Amniotic epithelial cell (primary cell): ENCODE measurements around the gene USP13.

ENCODE experiments used
- DNase-seq: peaks from one replicate; pipeline ENCODE4 v3.0.0-alpha.2; 2010; ENCODE audit warnings: low read depth

Gene USP13

DNA sequence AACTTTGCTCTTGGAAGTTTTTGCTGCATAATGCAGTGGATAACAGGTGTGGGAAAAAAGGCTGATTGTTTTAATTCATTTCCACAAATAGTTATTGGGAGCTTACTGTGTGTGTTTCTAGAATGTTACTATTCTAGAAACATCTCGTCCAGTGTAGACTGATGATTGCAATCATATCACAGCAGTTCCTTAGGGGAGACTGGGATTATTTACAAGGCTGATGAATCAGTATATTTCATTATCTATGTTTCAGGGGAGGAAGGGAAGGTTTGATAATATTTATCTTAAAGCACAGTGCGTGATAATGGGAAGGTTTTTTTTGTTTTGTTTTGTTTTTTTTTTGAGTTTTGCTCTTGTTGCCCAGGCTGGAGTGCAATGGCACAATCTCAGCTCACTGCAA lies 2.4 kb downstream of the USP13 start:
- DNase-seq: peak; percentile 56

DNA sequence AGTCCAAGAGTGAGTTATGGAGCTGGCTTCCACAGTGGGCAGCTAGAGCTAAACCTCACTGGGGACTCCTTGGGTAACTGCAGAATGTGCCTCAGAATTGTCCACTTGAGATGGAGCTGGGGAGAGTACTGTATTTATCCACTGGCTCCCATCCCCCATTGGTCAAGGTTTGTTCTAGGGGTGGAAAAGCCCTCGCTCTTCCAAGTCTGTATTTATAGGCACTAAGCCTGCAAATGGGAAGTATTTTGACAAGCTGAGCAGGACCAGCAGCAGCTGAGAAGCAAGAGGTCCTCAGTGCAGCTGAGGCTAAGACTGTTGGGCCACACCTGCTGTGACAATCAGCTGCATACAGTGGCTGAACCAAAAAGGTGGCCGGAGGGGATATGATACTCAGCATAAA lies 5.8 kb downstream of the USP13 start:
- DNase-seq: no peak

DNA sequence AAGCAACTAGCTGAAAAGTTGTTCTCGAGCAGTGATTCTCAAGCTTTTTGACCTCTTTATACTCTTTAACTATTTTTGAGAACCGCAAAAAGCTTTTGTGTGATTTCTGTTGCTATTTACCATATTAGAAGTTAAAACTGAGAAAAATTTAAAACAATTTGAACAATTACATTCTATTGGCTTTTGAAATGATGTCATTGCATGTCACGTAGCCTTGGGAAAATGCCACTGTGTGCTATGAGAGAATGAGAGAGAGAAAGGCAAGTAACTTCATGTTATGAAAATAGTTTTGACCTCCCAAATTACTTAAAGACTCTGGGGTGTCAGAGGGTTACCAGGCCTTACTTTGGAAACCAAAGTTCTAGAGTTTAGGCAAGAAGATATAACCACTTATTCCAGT lies 8.0 kb downstream of the USP13 start:
- DNase-seq: no peak

DNA sequence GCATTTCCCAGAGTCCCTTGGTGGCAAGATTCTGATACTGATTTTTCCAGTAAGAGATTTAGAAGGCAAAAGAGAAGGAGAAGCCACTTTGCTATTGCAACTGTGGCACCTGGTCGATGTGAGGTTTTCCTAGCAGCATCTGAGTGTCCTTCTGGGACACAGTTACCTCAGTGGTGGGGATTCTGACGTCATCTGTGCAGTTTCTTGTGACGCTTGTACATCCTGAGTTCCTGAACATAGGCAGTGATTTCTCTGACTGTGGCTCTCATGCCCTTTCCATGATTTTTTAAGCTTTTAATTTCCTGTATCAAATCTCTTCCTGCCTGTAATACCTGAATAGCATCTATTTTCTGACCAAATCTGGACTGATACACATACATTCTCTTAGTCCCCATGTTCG lies 8.9 kb downstream of the USP13 start:
- DNase-seq: no peak

DNA sequence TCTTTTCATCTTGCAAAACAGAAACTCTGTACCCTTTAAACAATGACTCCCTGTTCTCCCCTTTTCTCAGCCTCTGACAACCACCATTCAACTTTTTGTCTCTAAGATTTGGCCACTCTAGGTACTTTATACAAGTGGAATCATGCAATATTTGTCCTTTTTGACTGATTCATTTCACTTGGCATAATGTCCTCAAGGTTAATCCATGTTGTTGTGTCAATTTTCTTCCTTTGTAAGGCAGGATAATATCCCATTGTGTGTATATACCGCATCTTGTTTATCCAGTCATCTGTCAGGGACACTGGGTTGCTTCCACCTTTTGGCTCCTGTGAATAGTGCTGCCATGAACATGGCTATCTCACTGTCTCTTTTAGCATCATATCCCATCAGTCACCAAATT lies 10.3 kb downstream of the USP13 start:
- DNase-seq: no peak

DNA sequence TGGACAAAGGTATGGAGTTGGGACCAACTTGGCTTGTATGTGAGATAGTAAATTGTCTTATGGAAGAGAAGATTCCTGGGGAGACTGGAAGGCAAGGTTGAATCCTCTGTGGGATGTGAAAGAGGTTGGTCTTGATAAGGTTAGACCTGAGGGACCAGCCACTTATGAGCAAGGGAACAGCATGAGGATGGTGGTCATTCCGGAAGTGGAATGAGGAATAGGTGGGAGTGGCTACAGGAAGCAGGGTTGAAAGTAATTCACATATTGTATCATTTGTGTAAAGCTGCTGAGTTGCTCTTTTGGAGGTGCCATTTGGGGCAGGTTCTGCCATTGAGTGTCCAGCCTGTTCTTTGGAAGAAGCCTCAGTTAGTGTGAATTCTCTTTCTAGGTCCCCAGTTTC lies 13.2 kb downstream of the USP13 start:
- no peak for DNase-seq

DNA sequence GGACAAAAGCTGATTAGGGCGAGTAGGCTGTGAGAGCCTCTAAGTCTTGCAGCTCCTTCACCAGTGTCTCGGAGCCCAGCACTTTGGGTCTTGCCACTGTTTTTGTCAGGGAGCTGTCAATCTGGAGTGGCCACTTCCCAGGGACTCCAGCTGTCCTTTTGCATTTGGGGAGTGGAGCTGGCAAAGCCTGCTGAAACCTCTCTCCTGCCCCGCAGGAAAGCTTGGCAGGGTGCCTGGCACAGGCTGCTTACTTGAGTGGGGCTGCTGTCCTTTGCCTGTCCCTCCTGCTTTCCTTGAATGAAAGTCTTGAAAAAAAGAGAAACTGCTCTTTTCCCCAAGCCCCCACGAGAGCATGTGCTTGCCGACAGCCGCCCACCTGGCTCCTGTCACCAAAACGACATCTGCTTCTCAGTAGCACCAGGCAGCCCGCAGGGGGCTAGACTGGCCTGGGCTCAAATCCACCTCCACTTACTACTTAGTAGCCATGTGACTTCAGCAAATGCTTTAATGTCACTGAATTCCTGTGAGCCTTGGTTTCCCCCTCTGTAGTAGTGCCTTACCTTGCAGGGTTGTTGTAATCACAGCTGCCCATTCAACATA lies 13.7 kb downstream of the USP13 start:
- no peak for DNase-seq

DNA sequence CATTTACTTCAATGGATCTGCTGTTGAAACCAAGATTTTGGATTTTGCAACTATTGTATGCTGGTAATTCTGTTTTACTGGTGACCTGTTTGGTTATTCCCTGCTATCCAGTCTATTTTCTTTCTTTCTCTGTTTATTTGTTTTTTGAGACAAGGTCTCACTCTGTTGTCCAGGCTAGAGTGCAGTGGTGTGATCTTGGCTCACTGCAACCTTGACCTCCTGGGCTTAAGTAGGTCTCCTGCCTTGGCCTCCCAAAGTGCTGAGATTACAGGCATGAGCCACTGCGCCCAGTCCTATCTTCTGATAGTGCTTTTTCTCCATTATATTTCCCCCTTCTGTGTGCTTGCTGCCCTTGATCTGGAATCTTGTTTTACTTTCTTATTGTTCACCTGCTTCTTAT lies 15.6 kb downstream of the USP13 start:
- DNase-seq: no peak

DNA sequence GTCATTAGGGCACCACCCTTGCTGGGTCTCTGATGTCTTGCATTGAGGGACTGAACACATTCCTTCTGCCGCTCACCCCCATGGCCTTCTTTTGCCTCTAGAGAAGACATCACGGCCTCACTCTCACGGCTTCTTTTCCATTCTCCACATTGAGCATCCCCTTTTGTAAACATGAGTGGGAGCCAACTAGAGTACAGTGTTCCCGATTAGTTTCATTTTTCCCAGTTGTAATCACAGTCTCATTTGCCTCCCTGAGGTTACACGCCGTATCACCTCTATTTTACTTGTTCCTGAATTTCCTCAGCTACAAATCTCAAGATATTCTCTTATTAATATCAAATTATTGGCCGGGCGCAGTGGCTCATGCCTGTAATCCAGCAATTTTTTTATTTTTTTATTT lies 17.5 kb downstream of the USP13 start:
- no peak for DNase-seq

DNA sequence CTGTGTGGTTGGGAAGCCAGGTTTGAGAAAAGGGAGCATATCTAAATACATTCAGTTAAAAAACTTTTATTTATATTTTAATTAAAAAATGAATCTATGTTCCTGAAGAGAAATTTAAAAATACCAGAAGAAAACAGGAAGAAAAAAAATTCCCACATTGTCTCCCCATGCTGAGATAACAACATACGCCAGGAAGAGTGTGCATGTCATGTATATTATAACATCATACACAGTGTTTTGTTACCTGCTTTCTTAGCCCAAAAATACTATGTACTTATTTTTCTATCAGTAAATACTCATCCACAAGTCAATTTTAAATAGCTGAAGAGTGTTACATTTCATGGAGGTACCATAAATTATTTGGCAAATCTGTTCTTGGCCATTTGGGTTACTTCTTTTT lies 18.5 kb downstream of the USP13 start:
- no peak for DNase-seq

DNA sequence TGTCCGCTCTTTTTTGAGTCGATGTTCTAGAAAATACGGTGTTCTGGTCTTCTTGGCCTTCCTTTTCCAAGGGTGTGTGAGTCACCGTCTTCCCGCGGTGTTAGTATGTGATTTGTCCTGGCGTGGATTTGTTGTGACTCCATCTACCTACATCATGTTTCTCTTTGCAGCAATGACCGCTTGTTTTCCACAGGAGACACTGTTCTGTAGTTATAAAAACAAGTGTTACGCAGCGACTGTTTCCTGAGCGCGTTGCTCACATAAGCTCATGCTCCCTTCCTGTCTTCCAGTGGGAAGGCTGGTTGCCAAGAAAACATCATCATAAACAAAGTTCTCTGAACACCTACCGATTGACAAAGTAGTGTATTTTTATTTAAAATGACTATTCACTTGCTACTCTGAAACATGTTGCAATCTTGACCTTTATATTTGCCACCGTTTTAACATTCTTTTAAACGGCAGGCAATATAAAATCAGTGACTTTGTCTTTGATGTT lies 19.0 kb downstream of the USP13 start:
- DNase-seq: peak; percentile 86

DNA sequence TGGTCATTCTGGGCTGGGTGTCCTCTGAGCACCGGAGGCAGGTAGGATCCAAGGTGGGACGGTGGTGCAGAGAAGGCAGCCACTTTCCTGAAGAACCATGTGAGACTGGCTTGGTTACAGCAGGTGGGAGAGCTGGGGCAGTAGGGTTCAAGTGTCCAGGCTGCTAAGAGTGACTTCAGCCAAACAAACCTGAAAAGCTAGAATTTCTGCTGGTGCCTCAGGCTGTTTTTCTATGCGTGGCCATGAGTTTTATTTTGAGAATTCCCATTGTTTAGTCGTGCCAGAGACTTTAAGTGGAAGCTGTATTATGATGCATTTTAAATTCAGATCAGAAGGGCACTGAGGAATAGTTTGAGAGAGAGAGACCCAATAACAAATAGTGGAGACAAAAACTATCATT lies 20.1 kb downstream of the USP13 start:
- no peak for DNase-seq

DNA sequence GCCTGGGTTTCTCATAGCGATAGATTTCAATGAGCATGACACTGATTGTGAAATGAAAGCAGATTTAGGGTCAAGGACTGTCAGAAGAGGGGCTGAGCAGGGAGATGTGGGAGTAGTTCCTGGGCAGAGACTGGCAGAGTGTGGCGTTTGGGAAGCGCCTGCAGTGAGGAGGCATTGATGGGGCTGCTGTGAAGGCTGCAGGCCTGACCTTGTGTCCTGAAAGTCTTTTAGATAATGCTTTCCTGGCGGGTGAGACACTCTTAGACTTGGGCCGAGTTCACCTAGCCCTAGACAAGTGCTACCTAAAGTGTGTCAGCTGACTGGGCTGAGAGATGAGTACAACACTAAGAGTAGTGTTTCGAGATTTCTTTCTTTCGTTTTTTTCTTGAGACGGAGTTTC lies 20.7 kb downstream of the USP13 start:
- no peak for DNase-seq

DNA sequence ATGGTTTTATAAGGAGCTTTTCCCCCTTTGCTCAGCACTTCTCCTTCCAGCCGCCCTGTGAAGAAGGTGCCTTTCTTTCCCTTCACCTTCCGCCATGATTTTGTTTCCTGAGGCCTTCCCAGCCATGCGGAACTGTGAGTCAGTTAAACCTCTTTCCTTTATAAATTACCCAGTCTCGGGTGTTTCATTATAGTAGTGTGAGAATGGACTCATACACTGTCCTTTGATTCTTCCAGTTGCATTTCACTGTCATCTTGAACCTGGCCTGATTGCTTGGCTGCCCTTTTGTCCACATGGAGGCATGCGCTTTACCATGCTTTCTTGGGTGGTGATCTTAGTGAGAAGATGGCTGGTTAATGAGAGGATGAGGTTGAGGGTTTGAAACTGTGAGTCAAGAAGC lies 23.2 kb downstream of the USP13 start:
- DNase-seq: no peak

DNA sequence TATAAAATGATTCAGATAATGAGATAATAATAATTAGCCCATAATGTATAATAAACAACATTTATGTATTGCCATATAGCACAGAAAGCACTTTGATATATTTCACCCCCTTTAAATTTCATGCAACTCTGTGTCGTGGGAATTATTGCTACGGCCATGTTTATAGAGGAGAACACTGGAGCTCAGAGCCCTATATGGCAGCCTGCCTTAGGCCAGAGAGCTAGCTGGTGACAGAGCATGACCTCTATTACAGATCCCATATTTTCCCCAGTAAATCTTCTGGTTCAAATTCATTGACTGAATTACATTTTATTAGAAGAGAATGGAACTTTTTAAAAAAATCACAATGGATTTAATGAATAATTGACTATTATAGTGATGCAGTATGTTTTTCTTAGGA lies 25.0 kb downstream of the USP13 start:
- no peak for DNase-seq

DNA sequence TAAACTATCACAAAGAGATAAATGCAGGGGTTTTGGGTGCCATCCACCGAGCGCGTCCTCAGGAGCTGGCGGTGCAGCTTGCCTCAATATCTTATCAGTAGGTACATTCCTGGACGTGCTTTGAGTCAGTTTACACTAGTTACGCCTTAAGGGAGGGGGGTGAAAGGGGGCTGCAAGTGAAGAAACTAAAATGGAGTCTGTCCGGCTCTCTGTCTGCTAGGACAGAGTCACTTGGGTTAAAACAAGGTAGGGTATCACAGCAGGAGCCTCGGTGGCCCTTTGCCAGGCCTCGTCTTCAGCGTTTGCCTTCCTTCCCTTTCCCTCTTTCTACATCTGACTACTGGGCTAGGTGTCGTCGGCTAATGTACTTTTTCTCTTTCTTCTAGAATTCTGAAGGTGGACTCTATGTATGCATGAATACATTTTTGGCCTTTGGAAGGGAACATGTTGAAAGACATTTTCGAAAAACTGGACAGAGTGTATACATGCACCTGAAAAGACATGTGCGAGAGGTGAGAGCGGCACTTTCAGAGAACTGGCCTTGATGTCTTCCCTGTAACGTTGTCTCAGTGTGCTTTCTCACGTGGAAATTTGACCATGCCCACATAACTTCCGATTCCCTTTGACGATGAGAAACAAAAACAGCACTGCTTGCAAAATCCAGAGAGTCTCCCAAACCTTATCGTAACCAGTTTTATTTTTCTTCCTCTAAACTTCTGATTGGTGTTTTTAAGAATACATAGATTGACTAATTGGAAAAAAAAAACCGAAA lies 28.8 kb downstream of the USP13 start:
- peak; percentile 84 for DNase-seq

DNA sequence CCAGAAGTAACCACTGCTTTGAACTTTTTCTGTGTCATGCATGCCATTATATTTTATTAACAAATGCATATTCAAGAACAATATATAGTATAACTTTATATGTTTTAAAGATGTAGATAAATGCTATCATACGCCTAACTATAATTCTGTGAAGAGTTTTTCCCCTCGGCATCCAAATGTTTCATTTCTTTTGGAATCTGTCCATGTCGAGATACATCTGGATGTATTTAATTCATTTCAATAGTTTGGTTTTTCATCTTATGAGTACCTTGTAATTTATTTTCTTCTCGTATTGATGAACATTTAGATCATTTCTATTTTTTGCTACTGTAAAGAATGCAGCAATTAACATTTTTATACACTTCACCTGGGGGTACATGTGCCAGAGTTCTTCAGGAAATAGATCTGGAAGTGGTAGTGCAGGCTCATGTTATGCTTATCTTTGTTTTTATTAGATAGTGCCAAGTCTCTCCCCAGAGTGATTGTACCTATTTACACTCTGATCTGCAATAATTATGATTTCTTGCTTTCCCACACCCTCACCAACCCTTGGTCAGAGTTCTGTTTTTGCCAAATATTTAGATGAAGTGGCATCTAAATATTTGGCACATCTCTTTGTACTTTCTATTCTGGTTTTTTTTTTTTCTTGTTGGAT lies 29.7 kb downstream of the USP13 start:
- peak; percentile 38 for DNase-seq

DNA sequence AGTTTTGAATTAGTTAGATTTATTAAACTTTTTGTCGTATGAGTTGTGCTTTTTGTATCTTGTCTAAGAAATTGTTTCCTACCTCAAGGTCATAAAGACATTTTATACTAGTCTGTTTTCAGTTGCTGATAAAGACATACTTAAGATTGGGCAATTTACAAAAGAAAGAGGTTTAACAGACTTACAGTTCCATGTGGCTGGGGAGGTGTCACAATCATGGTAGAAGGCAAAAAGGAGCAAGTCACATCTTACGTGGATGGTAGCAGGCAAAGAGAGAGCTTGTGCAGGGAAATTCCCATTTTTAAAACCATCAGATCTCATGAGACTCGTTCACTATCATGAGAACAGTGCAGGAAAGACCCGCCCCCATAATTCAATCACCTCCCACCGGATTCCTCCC lies 30.4 kb downstream of the USP13 start:
- DNase-seq: peak; percentile 81

DNA sequence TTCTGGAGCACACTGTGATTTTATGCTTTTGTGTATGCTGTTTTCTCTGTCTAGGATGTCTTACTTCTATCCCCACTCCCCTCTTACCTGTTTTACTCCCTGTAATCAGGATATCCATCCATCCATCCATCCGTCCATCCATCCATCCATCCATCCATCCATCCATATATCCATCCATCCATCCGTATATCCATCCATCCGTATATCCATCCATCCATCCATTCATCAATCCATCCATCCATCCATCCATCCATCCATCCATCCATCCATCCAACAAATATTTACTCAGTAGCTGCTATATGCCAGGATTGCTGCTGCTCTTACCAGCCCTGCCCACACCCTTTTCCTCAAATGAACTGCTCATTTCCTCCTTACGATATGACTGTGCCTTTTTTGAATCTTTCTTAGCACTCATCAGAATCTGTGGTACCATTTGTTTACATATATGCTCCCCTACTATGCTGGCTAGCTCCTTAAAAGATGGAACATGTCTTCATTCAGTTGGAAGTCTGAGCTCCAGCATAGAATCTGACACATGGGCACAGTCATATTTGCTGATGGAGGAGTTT lies 35.2 kb downstream of the USP13 start:
- DNase-seq: no peak

DNA sequence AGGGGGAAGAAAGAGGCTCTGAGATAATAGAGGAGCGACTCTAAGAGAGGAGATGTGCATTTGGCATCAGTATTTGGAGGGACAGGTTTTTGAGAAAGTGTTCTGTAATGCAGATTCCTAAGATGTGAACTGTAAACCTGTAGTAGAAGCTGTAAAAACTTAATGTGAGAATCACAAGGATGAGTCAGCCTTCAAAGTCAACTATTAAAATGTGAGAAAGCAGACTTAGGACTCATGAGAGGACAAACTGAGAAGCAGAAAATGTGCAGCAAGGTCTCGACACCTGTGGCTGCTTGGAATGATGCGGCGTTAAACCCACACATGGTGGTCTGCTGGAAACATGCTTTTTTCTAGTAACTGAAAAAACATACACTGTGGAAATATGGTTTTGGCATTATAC lies 36.0 kb downstream of the USP13 start:
- peak; percentile 27 for DNase-seq

DNA sequence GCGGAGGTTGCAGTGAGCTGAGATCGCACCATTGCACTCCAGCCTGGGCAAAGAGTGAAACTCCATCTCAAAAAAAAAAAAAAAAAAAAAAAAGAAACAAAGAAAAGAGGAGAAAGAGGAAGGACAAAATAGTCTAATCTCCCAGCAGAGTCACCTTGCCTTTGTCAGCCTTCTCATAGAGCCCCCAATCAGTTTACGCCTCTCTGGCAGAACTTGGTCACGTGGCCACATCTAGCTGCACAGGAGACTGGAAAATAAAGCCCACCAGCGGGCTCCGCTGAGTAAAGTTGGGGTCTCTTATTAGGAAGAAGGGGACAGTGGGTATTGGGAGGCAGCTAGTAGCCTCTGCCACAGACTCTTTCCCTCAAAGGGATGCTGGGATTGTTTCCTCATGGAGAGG lies 41.9 kb downstream of the USP13 start:
- no peak for DNase-seq

DNA sequence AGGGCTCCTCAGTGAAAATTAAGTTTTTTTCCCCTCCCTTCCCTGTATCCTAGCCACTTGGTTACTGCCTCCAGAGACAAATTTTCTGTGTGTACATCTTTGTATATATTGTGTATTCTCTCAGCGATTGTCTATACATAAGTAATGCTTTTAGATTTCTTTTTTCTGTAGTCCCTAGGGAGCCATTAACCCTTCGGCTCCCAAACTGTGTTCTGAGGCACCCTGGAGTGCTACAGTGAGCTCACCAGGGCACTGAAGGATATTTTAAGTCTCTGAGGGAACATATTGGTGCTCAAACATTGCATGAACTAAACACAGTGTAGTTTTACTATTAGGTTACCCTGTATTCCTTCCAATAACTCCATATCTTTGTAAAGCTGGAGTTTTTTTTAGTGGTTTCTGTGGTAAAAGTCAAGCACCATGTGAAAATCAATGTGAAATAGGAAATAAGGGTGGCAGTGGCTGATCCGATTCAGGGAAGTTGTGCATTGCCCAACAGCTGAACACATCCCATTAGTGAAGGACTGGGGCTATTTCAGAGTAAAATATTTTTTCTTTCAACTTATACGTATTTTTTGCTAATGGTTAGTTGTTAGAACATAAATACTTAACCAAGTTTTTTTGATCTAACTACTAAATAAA lies 43.0 kb downstream of the USP13 start:
- no peak for DNase-seq
